ENCODE results near the gene TDRD9. TPM values are rescaled to one million over a fixed set of nuclear protein-coding genes. Genes with fewer than 3 reads are reported as not detected.

Gene TDRD9, protein sequence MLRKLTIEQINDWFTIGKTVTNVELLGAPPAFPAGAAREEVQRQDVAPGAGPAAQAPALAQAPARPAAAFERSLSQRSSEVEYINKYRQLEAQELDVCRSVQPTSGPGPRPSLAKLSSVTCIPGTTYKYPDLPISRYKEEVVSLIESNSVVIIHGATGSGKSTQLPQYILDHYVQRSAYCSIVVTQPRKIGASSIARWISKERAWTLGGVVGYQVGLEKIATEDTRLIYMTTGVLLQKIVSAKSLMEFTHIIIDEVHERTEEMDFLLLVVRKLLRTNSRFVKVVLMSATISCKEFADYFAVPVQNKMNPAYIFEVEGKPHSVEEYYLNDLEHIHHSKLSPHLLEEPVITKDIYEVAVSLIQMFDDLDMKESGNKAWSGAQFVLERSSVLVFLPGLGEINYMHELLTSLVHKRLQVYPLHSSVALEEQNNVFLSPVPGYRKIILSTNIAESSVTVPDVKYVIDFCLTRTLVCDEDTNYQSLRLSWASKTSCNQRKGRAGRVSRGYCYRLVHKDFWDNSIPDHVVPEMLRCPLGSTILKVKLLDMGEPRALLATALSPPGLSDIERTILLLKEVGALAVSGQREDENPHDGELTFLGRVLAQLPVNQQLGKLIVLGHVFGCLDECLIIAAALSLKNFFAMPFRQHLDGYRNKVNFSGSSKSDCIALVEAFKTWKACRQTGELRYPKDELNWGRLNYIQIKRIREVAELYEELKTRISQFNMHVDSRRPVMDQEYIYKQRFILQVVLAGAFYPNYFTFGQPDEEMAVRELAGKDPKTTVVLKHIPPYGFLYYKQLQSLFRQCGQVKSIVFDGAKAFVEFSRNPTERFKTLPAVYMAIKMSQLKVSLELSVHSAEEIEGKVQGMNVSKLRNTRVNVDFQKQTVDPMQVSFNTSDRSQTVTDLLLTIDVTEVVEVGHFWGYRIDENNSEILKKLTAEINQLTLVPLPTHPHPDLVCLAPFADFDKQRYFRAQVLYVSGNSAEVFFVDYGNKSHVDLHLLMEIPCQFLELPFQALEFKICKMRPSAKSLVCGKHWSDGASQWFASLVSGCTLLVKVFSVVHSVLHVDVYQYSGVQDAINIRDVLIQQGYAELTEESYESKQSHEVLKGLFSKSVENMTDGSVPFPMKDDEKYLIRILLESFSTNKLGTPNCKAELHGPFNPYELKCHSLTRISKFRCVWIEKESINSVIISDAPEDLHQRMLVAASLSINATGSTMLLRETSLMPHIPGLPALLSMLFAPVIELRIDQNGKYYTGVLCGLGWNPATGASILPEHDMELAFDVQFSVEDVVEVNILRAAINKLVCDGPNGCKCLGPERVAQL (N-terminal part only)
- total RNA-seq = 0.12 and 0.19 TPM in 2 replicates

DNA sequence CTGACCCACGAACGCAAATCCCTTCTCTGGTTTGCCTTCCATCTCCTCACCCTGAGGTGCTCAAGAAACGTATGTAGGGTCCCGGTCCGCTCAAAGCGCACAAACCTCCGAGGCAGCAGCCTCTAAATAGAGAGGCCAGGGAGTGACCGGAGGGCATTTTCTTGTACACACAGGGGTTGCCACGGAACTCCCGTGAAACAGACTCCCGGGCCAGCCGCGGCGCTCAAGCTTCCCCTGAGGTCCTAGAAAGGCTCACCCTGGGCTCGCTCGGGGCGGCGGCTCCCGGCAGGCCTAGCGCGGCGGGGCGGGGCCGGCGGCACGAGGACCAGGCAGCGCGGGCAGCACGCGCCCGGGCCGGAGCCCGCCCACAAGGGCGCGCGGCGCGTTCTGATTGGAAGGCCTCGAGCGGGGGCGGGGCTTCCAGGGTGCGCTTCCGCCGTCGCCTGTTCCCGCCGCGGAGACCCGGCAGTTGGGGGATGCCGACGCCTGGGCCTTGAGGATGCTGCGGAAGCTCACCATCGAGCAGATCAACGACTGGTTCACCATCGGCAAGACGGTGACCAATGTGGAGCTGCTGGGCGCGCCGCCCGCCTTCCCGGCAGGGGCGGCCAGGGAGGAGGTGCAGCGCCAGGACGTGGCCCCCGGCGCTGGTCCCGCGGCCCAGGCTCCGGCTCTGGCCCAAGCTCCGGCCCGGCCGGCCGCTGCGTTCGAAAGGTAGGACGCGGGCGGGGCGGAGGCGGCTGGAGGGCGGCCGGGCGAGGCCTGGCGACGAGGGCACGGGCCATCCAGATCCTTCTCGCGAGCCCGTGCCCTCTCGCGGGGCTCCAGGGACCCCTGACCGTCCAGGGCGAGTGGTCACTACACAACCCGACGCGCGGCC is at the start of gene TDRD9:
TDRD9 (plus strand) TSS at position 446 of the 880 bp plus-strand sequence; CDS start at position 500, 54 bp downstream.
- Mint-ChIP-seq H3K27me3 (peaks cover 7% of the 10 kb centered on the region), H3K4me1 (no peaks in the 10 kb centered on the region), H3K4me3 (no peak within 1 kb of the TSS), H3K9me3 (no peaks in the 10 kb centered on the region), H3K27ac (no peak within 1 kb of the TSS), H3K36me3 (ENCODE audit: low read depth) (no peaks in the 10 kb centered on the region)
- intact Hi-C loops (cut with micrococcal nuclease) = no loop called here
- no peak for DNase-seq

DNA sequence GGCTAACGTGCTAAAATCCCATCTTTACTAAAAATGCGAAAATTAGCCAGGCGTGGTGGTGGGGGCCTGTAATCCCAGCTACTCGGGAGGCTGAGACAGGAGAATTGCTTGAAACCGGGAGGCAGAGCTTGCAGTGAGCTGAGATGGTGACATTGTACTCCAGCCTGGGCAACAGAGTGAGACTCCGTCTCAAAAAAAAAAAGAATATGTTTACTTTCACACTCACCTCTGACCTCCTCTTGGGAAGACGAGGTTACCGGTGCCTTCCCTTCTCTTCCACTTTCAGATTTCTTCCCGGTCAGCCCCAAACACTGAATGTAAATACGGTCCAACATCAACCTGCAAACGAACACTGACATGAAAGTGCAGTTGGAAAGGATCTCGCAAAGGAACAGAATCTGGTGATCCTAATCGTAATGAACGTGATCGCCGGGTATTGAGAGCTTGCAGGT is 49.1 kb upstream of the TDRD9 start:
- H3K36me3 Mint-ChIP-seq (ENCODE audit: low read depth) = no peaks in the 10 kb centered on the region
- H3K9me3 Mint-ChIP-seq = peaks cover 5% of the 10 kb centered on the region
- H3K4me3 Mint-ChIP-seq = peak overlapping the region; percentile 64
- H3K27ac Mint-ChIP-seq = no peak overlapping the region
- intact Hi-C loops (cut with micrococcal nuclease) = no loop called here
- H3K27me3 Mint-ChIP-seq = peaks cover 1% of the 10 kb centered on the region
- peaks cover 8% of the 10 kb centered on the region for H3K4me1 Mint-ChIP-seq
- DNase-seq = no peak

DNA sequence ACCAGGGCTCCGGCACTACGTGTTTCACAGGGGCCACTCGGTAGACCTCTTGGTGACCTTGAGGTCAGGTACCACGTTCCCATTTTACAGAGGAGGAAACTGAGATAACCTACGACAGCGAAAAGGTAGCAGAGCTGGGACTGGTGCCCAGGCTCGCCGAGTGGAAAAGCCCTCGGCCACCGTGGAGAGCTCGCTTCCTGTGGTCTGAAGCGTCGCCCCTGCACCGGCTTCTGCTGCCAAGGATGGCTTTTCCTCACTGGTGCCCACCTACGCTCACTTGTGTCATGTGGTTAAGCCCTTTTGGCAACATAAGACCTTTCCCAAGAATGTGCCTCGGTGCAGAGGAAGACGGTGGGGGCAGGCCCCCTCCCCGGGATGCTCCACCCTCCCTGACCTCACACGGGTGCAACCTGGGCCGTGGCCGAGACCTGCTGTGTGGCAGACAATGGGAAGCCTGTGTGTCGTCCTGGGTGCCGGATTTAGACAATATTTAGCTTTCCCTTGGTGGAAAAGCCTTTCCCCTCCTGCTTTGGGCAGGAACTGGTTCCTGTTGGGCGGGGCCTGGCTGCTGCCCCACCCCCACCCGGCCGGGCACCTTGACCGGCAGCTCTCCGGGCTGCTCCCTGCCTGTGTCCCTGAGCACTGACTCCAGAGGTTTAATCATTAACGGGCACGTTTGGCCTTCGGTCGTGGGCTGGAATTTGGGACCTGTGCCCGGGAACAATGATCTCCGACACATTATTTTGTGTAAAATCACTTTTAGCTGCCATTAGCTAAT is 48.5 kb upstream of the TDRD9 start:
- H3K36me3 Mint-ChIP-seq (ENCODE audit: low read depth) = no peaks in the 10 kb centered on the region
- H3K27me3 Mint-ChIP-seq = peaks cover 1% of the 10 kb centered on the region
- DNase-seq = no peak
- H3K9me3 Mint-ChIP-seq = peaks cover 5% of the 10 kb centered on the region
- peaks cover 7% of the 10 kb centered on the region for H3K4me1 Mint-ChIP-seq
- H3K27ac Mint-ChIP-seq = no peak overlapping the region
- intact Hi-C loops (cut with micrococcal nuclease) = no loop called here
- H3K4me3 Mint-ChIP-seq = peak overlapping the region; percentile 64

DNA sequence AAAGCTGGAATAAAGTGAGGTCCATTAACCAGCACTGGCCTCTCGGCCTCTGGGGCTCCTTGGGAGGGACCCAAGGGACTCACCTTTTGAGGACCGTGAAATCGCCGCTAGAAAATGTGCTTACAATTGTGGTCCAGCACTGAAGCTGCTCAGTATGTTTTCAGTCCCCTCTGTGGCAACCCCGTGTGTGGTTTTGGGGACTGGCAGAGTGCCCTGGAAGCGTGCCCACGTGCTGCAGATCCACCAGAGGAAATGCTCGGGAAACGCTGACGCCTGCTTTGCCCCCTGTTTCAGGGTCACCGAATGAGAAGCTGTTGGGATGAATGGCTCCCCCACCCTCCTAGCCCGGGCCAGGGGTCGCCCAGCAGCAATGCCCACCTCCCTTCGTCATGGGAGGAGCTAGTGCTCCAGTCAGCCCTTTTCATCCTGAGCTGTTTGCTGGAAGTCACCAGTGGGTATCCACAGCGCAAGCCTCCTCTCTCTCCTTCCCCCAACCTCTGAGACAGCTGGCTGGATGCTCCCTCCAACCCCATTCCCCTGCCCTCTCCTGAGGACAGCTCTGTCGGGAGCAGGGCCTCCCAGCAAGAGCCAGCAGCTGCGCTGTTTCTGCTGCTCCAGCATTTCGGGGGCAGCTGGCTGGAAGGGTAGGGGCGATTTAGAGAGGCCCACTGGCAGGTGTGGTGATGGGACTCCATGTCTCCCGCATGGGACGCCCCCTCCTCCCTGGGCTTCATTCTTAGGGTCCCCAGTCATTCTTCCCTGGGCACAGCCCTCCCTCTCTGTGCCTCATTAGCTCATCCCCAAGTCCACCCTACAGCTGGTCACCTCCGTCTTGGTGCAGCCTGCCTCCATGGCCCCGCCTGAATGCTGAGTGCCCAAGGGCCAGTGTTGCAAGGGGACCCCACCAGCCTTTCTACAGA is 47.6 kb upstream of the TDRD9 start:
- H3K27ac Mint-ChIP-seq = no peak overlapping the region

DNA sequence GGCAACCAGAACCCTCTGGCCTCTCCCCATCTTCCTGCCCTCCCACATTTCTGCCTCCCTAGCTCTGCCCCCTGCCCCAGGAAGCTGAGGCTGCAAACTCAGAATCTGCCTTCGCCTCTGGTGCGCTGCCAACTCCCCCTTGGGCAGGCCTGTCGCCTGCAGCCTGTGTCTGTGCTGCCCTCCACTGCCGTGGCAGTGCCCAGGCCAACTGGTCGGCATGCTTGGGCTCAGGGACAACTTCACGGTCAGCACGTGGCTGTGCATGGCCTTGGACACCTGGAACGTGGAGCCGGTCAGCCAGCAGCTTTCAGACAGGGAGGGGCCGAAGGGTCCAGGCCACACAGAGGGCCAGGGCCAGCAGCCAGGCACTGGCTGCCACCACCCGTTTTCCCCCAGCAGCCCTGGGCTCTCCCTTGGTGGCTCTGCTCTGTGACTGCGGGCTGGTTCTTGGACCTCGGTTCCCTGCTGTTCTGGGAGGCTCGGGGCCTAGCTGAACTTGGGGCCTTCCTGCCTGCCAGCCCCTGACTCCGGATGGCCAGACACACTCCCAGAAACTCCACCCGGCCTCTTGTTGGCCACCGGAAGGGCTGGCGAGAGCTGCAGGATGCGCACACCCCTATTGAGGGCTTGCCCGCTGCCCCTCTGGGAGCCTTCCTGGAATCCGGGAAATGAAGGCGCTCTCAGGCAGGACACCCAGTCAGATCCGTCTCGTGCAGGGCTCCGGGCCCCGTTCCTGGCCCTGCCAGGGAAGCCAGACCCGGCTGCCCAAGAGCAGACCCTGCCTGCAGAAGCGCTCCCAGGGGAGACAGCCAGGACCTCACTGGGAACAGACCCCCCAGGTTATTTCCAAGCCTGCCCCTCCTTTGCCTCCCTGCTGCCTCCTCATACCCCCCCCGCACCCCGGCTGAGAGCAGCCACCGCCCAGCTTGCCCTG is 46.7 kb upstream of the TDRD9 start:
- intact Hi-C loops (cut with micrococcal nuclease) = no loop called here
- H3K36me3 Mint-ChIP-seq (ENCODE audit: low read depth) = no peaks in the 10 kb centered on the region
- no peaks in the 10 kb centered on the region for H3K9me3 Mint-ChIP-seq
- H3K27ac Mint-ChIP-seq = no peak overlapping the region
- no peak overlapping the region for H3K4me3 Mint-ChIP-seq
- peaks cover 1% of the 10 kb centered on the region for H3K27me3 Mint-ChIP-seq
- H3K4me1 Mint-ChIP-seq = peaks cover 6% of the 10 kb centered on the region
- DNase-seq = no peak

More for the DNA sequence above, 47.6 kb upstream of the TDRD9 start:
- intact Hi-C loops (cut with micrococcal nuclease) = no loop called here
- H3K9me3 Mint-ChIP-seq = no peaks in the 10 kb centered on the region
- no peaks in the 10 kb centered on the region for H3K36me3 Mint-ChIP-seq (ENCODE audit: low read depth)
- H3K27me3 Mint-ChIP-seq = peaks cover 1% of the 10 kb centered on the region
- peak overlapping the region; percentile 45 for H3K4me3 Mint-ChIP-seq
- DNase-seq = no peak
- peaks cover 6% of the 10 kb centered on the region for H3K4me1 Mint-ChIP-seq

DNA sequence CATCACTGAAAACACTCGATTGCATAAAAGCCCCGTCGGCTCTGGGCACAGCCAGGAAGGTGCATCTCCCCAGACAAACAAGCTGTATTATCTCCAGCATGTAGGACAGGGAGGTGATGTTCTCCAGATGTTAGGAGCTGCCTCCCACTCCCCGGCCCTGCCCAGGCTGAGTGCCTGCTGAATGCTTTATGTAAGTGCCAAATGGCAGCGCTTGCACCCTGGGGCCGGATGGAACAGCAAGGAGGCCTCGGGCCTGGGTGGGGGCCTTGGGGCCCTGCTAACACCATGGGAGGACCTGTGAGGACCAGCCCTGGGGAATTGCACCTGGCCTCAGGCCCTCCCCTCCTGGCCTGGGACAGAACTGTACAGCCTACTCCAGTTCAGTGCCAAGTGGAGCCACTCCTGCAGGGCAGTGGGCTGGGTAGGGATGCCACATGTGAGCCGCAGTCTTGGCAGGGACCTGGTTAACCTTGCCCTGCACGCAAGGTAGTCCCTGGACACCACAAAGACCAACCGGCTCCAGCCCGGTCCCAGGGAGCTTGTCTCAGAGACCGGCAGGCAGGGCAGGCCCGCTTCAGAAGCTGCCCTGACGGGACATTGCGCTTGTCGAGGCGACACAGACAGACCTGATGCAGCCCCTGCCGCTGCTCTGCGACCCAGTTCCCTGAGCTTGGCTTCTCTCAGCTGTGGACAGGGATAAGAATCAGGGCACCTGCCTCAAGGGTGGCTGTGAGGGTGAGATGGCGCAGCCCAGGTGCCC is 45.6 kb upstream of the TDRD9 start:
- intact Hi-C loops (cut with micrococcal nuclease) = no loop called here

DNA sequence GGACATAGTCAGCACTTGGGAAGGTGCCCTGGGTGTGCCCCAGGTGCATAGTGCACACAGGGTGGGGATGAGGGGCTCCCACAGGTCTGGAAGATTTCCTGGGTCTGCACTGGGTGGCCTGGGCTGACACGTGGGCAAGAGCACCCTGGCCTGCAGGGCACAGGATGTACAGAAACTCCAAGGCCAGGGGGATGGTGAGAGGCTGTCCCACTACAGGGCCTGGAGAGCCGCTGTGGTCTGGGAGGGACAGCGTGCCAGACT is 45.1 kb upstream of the TDRD9 start:
- H3K9me3 Mint-ChIP-seq = no peaks in the 10 kb centered on the region
- no peak overlapping the region for H3K4me3 Mint-ChIP-seq
- no peaks in the 10 kb centered on the region for H3K36me3 Mint-ChIP-seq (ENCODE audit: low read depth)
- H3K27me3 Mint-ChIP-seq = peaks cover 1% of the 10 kb centered on the region
- intact Hi-C loops (cut with micrococcal nuclease) = no loop called here
- DNase-seq = no peak
- H3K27ac Mint-ChIP-seq = no peak overlapping the region
- peaks cover 6% of the 10 kb centered on the region for H3K4me1 Mint-ChIP-seq

More for the DNA sequence above, 45.6 kb upstream of the TDRD9 start:
- H3K27ac Mint-ChIP-seq = no peak overlapping the region
- H3K4me1 Mint-ChIP-seq = peaks cover 6% of the 10 kb centered on the region
- no peaks in the 10 kb centered on the region for H3K36me3 Mint-ChIP-seq (ENCODE audit: low read depth)
- no peak overlapping the region for H3K4me3 Mint-ChIP-seq
- H3K27me3 Mint-ChIP-seq = peaks cover 1% of the 10 kb centered on the region
- no peak for DNase-seq
- no peaks in the 10 kb centered on the region for H3K9me3 Mint-ChIP-seq

DNA sequence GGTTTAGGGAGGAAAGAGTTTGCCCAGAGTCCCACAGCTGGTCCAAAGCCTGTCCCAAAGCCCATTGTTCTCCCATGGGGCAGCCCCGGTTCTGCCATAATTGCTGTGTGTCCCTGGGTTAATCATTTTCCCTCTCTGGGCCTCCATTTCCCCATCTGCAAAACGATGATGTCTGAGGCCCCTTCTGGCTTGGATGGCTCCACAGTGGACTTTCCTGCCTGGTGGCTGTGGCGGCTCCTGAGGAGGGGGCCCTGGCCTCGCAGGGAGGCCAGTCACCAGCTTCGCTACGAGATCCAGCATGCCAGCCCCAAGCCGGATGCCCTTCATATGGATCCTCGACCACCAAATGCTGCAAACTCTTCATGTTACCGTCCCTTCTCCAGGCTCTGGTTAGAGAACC is 43.4 kb upstream of the TDRD9 start:
- Mint-ChIP-seq H3K4me1 (peaks cover 4% of the 10 kb centered on the region), H3K27ac (no peak overlapping the region), H3K27me3 (peaks cover 1% of the 10 kb centered on the region), H3K36me3 (ENCODE audit: low read depth) (no peaks in the 10 kb centered on the region), H3K9me3 (no peaks in the 10 kb centered on the region), H3K4me3 (no peak overlapping the region)
- DNase-seq = no peak
- intact Hi-C loops (cut with micrococcal nuclease) = no loop called here

DNA sequence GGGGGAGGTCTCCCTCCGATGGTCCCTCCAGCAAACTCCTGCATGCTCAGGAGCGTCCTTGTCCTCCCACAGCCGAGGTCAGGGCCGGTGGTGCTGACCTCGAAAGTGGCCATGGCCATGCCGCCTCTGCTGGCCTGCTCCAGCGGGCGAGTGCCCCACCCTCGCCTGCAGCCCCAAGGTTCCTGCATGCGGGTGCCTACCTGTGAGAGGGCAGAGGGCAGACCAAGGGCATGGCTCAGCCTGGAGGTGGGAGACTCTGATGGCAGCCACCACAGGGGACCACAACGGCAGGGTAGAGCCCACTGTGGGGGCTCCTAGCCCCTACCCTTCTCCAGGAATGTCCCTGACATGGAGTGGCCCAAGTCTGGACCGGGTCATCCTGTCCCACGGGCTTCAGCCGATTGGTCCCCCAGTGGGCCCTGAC is 42.7 kb upstream of the TDRD9 start:
- no peaks in the 10 kb centered on the region for H3K9me3 Mint-ChIP-seq
- no peak for DNase-seq
- no peaks in the 10 kb centered on the region for H3K4me1 Mint-ChIP-seq
- H3K27me3 Mint-ChIP-seq = peaks cover 1% of the 10 kb centered on the region
- no peak overlapping the region for H3K27ac Mint-ChIP-seq
- H3K36me3 Mint-ChIP-seq (ENCODE audit: low read depth) = no peaks in the 10 kb centered on the region
- intact Hi-C loops (cut with micrococcal nuclease) = no loop called here
- H3K4me3 Mint-ChIP-seq = no peak overlapping the region

DNA sequence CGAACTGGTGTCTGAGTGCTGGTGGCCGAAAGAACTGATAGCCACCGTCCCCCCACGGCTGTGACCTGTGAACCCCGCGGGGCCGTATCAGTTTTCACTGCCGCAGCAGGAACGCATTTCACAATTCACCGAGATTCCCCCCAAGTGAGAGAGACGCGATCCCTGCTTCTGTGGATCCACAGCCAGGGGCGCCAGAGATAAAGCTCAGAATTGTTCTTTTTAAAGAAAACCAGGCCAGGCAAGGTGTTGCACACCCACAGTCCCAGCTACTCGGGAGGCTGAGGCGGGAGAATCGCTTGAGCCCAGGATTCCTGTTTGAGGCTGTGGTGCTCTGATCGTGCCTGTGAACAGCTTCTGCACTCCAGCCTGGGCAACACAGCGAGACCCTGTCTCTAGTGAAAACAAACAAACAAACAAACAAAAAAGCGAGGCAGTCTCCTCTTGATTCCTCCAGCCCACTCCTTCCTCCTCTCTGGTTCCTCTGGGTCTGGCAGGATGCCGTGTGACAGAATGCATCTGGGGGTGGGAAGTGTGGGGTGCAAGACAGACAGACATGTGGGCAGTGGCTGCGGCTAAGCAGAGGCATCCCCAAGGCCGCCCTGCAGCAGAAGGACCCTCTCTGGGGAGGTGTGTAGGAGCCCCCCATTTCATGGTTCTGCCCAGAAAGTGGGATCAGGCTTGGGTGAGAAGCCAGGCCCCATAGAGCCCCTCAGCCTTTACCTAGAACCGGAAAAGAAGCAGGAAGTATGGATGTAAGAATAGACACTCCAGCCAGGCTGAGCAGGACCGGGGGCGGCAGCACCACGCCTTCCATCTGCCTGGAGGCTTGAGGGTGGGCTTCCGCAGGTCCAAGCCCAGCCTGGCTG is 41.7 kb upstream of the TDRD9 start:
- H3K36me3 Mint-ChIP-seq (ENCODE audit: low read depth) = no peaks in the 10 kb centered on the region
- H3K27ac Mint-ChIP-seq = no peak overlapping the region
- H3K4me3 Mint-ChIP-seq = no peak overlapping the region
- H3K27me3 Mint-ChIP-seq = no peaks in the 10 kb centered on the region
- H3K4me1 Mint-ChIP-seq = no peaks in the 10 kb centered on the region
- no peaks in the 10 kb centered on the region for H3K9me3 Mint-ChIP-seq
- no peak for DNase-seq
- intact Hi-C loops (cut with micrococcal nuclease) = no loop called here
